Activated CD8-positive, alpha-beta memory T cell treated with anti-CD3 and anti-CD28 coated beads for 48 hours (primary cell): ENCODE measurements around the gene LGALS12.

ENCODE experiments used
- DNase-seq, 3 experiments: peaks; one replicate each; pipeline ENCODE4 v3.0.0-alpha.2; 2020; ENCODE audit warnings: low read depth in 2 of 3, low spot score in 2 of 3

LGALS12 gene

GRCh38 chr11:63560506-63561180, 54.8 kb downstream of the LGALS12 start:
- DNase-seq = no peak

GRCh38 chr11:63563201-63564055, 57.5 kb downstream of the LGALS12 start, which contains the start of gene PLAAT2:
PLAAT2 (minus strand) TSS chr11:63563379; CDS start chr11:63563324, 55 bp downstream.
- DNase-seq = no peak

DNA sequence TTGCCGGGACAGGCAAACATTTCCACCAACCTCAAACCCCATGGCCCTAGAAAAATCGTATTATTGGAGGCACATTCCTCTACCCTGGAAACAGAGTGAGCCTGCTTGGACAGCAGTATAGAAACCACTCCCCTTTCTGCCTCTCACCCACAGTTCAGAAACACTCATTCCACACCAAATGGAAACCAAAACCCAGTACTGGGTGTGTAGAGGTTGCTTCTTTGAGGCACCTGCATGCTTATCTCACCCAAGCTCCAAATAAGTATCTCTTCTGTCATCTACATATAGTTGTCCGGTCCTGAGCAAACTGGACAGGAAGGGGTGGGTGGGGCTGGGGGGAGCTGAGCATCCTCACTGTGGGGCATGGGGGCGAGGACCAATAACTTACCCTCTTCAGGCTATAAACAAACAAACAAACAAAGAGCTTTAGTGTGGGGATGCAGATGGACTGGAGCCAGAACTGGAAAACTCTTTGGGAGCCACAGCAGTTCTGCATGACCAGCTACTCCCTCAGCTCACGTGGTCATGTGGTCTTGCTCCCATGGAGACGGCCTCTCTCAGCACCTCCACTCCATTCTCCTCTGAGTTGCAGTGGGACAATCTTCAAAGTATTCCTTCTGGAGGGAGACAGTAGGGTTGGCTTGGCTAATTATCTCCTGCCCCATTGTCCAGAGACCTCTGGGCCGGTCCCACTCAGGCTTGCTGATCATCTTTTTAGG, 58.3 kb downstream of the LGALS12 start:
- DNase-seq = no peak

DNA sequence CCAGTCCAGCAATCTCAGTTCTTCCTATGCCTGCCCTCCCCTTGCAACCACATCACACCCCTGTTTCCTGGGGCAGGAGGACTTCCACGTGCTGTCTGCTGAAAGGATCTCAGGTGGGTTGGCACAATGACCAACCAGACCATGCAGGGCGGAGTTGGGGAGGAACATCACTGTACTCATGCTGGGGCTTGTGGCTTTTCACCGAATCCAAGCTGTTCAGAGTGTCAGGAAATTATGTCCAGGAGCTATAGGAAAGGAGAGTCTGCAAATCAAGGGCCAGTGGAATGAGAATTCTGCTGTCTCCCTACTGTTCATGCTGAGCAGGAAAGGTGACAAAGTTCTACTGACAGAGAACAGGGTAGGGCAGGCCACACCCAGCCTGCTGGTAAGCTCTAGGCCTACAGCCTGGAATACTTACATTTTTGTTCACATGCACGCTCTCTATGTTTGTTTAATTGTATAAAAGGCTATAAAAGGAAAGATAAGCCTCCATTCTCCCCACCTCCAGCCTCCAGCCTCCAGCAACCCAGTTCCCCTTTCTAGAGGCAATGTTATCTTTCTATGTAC, 59.0 kb downstream of the LGALS12 start:
- no peak for DNase-seq
